ENCODE measurements around the gene UCK2. TPM values are rescaled to one million over a fixed set of nuclear protein-coding genes. Genes with fewer than 3 reads are reported as not detected.

UCK2 gene
- total RNA-seq, 1 experiment from 2014 or later = 77.9 TPM

- Histone ChIP-seq H2BK15ac (ENCODE audit: low read depth, low read length) (no peak overlapping the region), H3K14ac (ENCODE audit: insufficient read depth, low read length) (no peak overlapping the region), H3K23me2 (ENCODE audit: insufficient read length, low read depth, low read length, poor library complexity, severe bottlenecking) (no peaks in the 10 kb centered on the region), H2BK120ac (ENCODE audit: low read depth, low read length, poor library complexity, severe bottlenecking) (no peak overlapping the region), H3K4me1 (ENCODE audit: insufficient read depth, low read length) (peaks cover 7% of the 10 kb centered on the region; the same call in 1 of the 2 replicates), H3K27ac (ENCODE audit: insufficient read length, low read depth, low read length) (no peak overlapping the region), H3K56ac (ENCODE audit: insufficient read length, low read depth, low read length) (no peak overlapping the region), H4K91ac (ENCODE audit: insufficient read length, low read depth, low read length) (no peak overlapping the region), H3T11ph (ENCODE audit: low read length) (no peak overlapping the region), H2BK12ac (ENCODE audit: insufficient read length, low read depth, low read length) (no peak overlapping the region), H3K18ac (ENCODE audit: insufficient read length, low read depth, low read length) (no peak overlapping the region), H2AFZ (ENCODE audit: low read length) (no peak overlapping the region), H3K79me2 (ENCODE audit: insufficient read depth, low read length) (peaks cover 82% of the 10 kb centered on the region), H4K5ac (ENCODE audit: insufficient read length, low read depth, low read length) (no peak overlapping the region), H4K8ac (replicated peaks; ENCODE audit: insufficient read length, low read depth, low read length) (no peak overlapping the region), H3K79me1 (ENCODE audit: insufficient read depth, low read depth, low read length, poor library complexity, severe bottlenecking) (no peaks in the 10 kb centered on the region), H3K4ac (ENCODE audit: low read depth, low read length) (no peak overlapping the region), H3K27me3 (ENCODE audit: insufficient read depth, low read length) (no peaks in the 10 kb centered on the region), H4K20me1 (ENCODE audit: control insufficient read depth, insufficient read depth, insufficient read length) (no peaks in the 10 kb centered on the region), H3K9me3 (ENCODE audit: control insufficient read depth, low read depth, low read length) (no peaks in the 10 kb centered on the region), H3K23ac (ENCODE audit: insufficient read length, low read depth, low read length) (no peak overlapping the region), H3K4me2 (ENCODE audit: insufficient read depth, insufficient read length, low read length) (no peak overlapping the region), H2AK5ac (ENCODE audit: insufficient read length, low read length) (no peak overlapping the region), H2BK5ac (ENCODE audit: insufficient read length, low read length) (no peak overlapping the region), H3K9ac (ENCODE audit: extremely low read depth, insufficient read length, low read length) (no peak overlapping the region), H2BK20ac (ENCODE audit: low read depth, low read length, poor library complexity, severe bottlenecking) (no peak overlapping the region)
- peaks cover 31 to 33% of the 10 kb centered on the region in 2 experiments for H3K4me1 Mint-ChIP-seq
- peaks cover 16 to 21% (median 16%) of the 10 kb centered on the region in 3 experiments for H3K36me3 Mint-ChIP-seq (ENCODE audit: insufficient read depth in 1 of 3, low read depth in 3 of 3)
- TF ChIP-seq CTCF (conservative IDR thresholded peaks at IDR 0.05) = no peak
- H3K27me3 Mint-ChIP-seq (ENCODE audit: low read depth) = no peaks in the 10 kb centered on the region
- H3K4me3 Mint-ChIP-seq = no peak overlapping the region
- no CpG with 5 or more reads among the region's 3 CpGs for WGBS (ENCODE audit: extremely low coverage, insufficient read length, low lambda C conversion rate)
- peak overlapping the region in 2 of 3 experiments; percentile 29 to 76; a peak in 2 of 7 replicates for H3K27ac Mint-ChIP-seq
- DNase-seq = no peak
- H3K9me3 Mint-ChIP-seq = peaks cover 0 to 2% of the 10 kb centered on the region in 2 experiments; a peak in 1 of 5 replicates
Observed at GRCh38 chr1:165845569-165845968, 18.2 kb downstream of the UCK2 start.
